Kidney epithelial cell (primary cell): ENCODE data around the gene EFL1. TPM values are rescaled to one million over a fixed set of nuclear protein-coding genes. Genes with fewer than 3 reads are reported as not detected.
"Not testable (repeated sequence)": the region's sequence is repeated elsewhere in the genome, so short reads cannot be mapped to it uniquely, and the experiment has no call there.

Experiments used
- DNase-seq: peaks from one replicate; pipeline ENCODE4 v3.0.0-alpha.2; 2010; ENCODE audit warnings: low read depth
- H3K27me3 ChIP-seq: 2 replicates; pipeline ENCODE4 v1.6.0; 2011; ENCODE audit warnings: low read length; ENCODE audit not compliant: control insufficient read depth, insufficient read depth
- H3K36me3 ChIP-seq: 2 replicates; pipeline ENCODE4 v1.5.1; 2011; ENCODE audit warnings: low read length; ENCODE audit not compliant: control insufficient read depth, insufficient read depth
- H3K4me3 ChIP-seq: 2 replicates; pipeline ENCODE4 v1.5.1; 2011; ENCODE audit warnings: low read depth, mild to moderate bottlenecking, control low read depth, low read length
- total RNA-seq: library from RNA; depleted of rRNA; stranded (reverse); fragments of >200 nt; gene quantifications from 2 replicates; pipeline ENCODE4 v1.2.3, GENCODE V29; 2015
- TF ChIP-seq, protein P1 (sequence below): IDR thresholded peaks from 2 replicates; pipeline ENCODE4 v1.5.1; 2011; ENCODE audit warnings: mild to moderate bottlenecking, moderate library complexity, low read length, control low read depth, inconsistent platforms; ENCODE audit not compliant: insufficient read depth, poor library complexity, severe bottlenecking

The EFL1 gene
- total RNA-seq, 1 donor from 2014 or later, result 21.8 TPM

- H3K27me3 ChIP-seq, result peaks cover 4% of the 10 kb centered on the region
- TF ChIP-seq, protein P1, sequence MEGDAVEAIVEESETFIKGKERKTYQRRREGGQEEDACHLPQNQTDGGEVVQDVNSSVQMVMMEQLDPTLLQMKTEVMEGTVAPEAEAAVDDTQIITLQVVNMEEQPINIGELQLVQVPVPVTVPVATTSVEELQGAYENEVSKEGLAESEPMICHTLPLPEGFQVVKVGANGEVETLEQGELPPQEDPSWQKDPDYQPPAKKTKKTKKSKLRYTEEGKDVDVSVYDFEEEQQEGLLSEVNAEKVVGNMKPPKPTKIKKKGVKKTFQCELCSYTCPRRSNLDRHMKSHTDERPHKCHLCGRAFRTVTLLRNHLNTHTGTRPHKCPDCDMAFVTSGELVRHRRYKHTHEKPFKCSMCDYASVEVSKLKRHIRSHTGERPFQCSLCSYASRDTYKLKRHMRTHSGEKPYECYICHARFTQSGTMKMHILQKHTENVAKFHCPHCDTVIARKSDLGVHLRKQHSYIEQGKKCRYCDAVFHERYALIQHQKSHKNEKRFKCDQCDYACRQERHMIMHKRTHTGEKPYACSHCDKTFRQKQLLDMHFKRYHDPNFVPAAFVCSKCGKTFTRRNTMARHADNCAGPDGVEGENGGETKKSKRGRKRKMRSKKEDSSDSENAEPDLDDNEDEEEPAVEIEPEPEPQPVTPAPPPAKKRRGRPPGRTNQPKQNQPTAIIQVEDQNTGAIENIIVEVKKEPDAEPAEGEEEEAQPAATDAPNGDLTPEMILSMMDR, result no peak
- no peak overlapping the region for H3K4me3 ChIP-seq
- H3K36me3 ChIP-seq, result no peaks in the 10 kb centered on the region
- DNase-seq, result no peak
Measured at GRCh38 chr15:82298032-82298431, 35.5 kb upstream of the EFL1 start.

- H3K4me3 ChIP-seq, result no peak overlapping the region
- peaks cover 4% of the 10 kb centered on the region for H3K27me3 ChIP-seq
- no peaks in the 10 kb centered on the region for H3K36me3 ChIP-seq
- DNase-seq, result no peak
- TF ChIP-seq, protein P1, result no peak
Measured at GRCh38 chr15:82297546-82297945, 35.0 kb upstream of the EFL1 start.

DNA sequence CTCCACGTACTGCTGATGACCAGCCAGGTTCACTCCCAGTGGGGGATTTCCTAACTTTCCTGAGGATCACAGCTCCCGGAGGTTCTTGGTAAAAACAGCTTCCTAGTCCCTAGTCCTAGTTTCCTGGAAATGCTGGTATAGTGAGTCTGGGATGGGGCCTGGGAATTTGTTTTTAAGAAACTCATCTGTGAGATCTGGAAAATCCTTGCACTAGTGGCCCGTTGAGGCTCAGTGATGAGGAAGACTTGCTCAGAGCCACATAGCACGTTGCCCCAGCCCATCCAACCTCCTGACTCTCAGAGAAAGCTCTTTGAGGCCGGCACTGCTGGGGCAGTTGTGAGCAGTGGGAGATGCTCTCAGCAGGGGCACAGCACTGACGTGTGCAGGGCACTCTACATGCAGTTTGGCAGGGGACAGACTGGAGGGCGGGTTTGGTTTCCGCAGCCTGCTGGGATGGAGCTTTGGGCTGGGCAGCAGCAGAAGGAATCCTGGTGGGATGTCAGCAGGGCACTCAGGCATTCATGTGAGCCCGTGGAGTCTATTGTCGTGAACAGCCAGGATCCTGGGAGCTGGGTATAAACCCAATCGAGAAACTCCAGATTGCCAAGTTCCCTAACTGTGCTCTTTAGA, 31.6 kb upstream of the EFL1 start:
- peaks cover 4% of the 10 kb centered on the region for H3K27me3 ChIP-seq
- H3K4me3 ChIP-seq, result no peak overlapping the region
- TF ChIP-seq, protein P1, result no peak
- H3K36me3 ChIP-seq, result no peaks in the 10 kb centered on the region
- no peak for DNase-seq

DNA sequence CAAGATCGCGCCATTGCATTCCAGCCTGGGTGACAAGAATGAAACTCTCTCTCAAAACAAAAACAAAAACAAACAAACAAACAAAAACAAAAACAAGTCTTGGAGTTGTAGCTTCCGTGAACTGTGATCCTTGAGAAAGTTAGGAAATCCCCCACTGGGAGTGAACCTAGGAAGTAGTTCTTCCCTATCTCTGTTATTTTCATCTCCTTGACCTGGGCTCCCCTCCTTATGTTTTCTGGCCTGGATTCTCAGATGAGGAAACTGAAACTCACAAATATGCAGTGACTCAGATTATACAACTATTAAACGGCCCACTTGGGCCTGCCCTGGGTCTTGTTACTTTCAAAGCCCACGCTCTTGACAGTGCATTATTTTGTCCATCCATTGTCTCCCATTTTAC, 29.7 kb upstream of the EFL1 start:
- Histone ChIP-seq H3K4me3 (no peak overlapping the region), H3K36me3 (no peaks in the 10 kb centered on the region), H3K27me3 (no peaks in the 10 kb centered on the region)
- DNase-seq, result no peak
- TF ChIP-seq, protein P1, result no peak

- not testable (repeated sequence) for H3K36me3 ChIP-seq, H3K27me3 ChIP-seq, DNase-seq, H3K4me3 ChIP-seq
Measured at GRCh38 chr15:82288202-82288601, 25.7 kb upstream of the EFL1 start.

DNA sequence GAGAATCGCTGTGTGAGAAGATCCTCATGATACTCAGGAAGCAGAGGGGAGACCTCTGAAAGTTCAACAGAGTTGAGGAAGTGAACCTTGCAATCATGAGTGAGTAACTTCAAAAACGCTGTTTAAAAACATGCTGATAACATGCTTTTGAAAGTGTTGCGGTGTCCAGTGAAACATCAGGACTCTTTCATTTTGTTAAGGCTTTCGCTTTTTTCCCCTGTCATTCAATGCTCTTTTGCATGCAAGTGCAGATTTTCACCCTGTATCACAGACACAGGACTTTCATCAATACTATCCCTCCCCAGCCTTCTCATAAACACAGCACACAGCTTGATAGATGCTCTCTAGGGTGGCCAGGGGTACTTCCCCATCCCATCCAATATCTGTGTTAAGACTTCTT, 23.9 kb upstream of the EFL1 start:
- not testable (repeated sequence) for H3K27me3 ChIP-seq, DNase-seq, H3K36me3 ChIP-seq, H3K4me3 ChIP-seq

GRCh38 chr15:82284381-82284780, 21.8 kb upstream of the EFL1 start:
- H3K36me3 ChIP-seq, H3K4me3 ChIP-seq, DNase-seq, H3K27me3 ChIP-seq: not testable (repeated sequence)

DNA sequence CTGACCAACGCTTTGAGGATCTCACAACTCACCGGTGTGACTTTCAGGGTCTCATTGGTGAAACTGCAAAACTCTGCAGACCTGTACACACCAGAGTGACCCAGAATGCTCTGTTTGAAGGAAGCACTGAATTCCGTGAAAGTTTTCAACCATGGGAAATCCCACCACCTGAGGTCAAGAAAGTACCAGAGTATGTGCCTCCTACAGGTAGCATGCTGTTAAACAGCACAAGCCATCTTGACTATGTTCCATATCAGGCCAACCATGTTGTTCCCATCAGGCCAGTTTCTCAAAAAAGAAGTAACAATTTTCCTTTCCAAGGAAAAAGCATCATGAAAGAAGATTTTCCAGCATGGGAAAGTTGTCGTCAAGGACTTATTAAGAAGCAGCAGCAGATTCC, 19.9 kb upstream of the EFL1 start:
- not testable (repeated sequence) for DNase-seq, H3K27me3 ChIP-seq, H3K36me3 ChIP-seq, H3K4me3 ChIP-seq
